Vagina (tissue), 2 donors: Measurements from ENCODE around the gene GABBR2. TPM values are rescaled to one million over a fixed set of nuclear protein-coding genes. Genes with fewer than 3 reads are reported as not detected.

ENCODE experiments used
- DNase-seq, 2 donors: peaks; one replicate each; pipeline ENCODE4 v3.0.0-alpha.2; 2017; ENCODE audit errors: extremely low spot score in 2 of 2
- H3K27ac ChIP-seq: fragments of 200-600 bp; sonication (generic); one replicate; pipeline ENCODE4 v1.5.1; 2019
- H3K27me3 ChIP-seq: fragments of 200-600 bp; sonication (generic); one replicate; pipeline ENCODE4 v1.5.1; 2019
- H3K36me3 ChIP-seq, 2 donors: fragments of 200-600 bp; sonication (generic); one replicate each; pipeline ENCODE4 v1.5.1; 2017 to 2019
- H3K4me1 ChIP-seq: fragments of 200-600 bp; sonication (generic); one replicate; pipeline ENCODE4 v1.5.1; 2019
- H3K4me3 ChIP-seq, 2 donors: fragments of 200-600 bp; sonication (generic); 1 replicate in 1 of 2; 2 replicates in 1 of 2; pipeline ENCODE4 v1.5.1; 2016 to 2019
- H3K9me3 ChIP-seq: fragments of 200-600 bp; sonication (generic); one replicate; pipeline ENCODE4 v1.5.1; 2019
- CTCF ChIP-seq, 3 experiments: fragments of 450-650 bp in 2 of 3; fragments of 200-600 bp in 1 of 3; sonication (generic) in 1 of 3; IDR thresholded peaks; one replicate each; pipeline ENCODE4 v1.5.1; 2017 to 2019; ENCODE audit warnings: antibody characterized with exemption in 3 of 3, mild to moderate bottlenecking in 2 of 3, moderate library complexity in 2 of 3
- POLR2A ChIP-seq, 2 donors: fragments of 450-650 bp; IDR thresholded peaks; one replicate each; pipeline ENCODE4 v1.6.1; 2017; ENCODE audit warnings: antibody characterized with exemption in 2 of 2, mild to moderate bottlenecking in 2 of 2, moderate library complexity in 2 of 2
- POLR2AphosphoS5 ChIP-seq, 2 donors: sonication (generic); formaldehyde crosslinking; IDR thresholded peaks; one replicate each; pipeline ENCODE4 v1.9.0; 2017; ENCODE audit warnings: antibody characterized with exemption in 2 of 2, mild to moderate bottlenecking in 2 of 2, low read depth in 1 of 2; ENCODE audit not compliant: insufficient read depth in 1 of 2
- intact Hi-C: fragments of 100-400 bp; cut with DNase I; formaldehyde crosslinking; loops from one replicate; pipeline ENCODE4 v1.15.1; 2023
- total RNA-seq: library from RNA; depleted of rRNA; stranded (reverse); fragments of >200 nt; gene quantifications from one replicate; pipeline ENCODE4 v1.2.3, GENCODE V29; 2016

GABBR2 gene
- total RNA-seq, 1 donor from 2014 or later: not detected

- no peaks in the 10 kb centered on the region for H3K36me3 ChIP-seq
- TF ChIP-seq POLR2AphosphoS5 (IDR thresholded peaks at IDR 0.05; ENCODE audit: insufficient read depth in 1 of 2, low read depth in 1 of 2): no peak
- no peak for TF ChIP-seq CTCF (IDR thresholded peaks at IDR 0.05)
- no peak for TF ChIP-seq POLR2A (IDR thresholded peaks at IDR 0.05)
- no peaks in the 10 kb centered on the region for H3K4me1 ChIP-seq
- no peaks in the 10 kb centered on the region for H3K27me3 ChIP-seq
- intact Hi-C loops: no loop called here
- H3K4me3 ChIP-seq: no peak overlapping the region
- H3K27ac ChIP-seq: no peak overlapping the region
- no peak for DNase-seq
- no peaks in the 10 kb centered on the region for H3K9me3 ChIP-seq
These were observed 30.4 kb downstream of the GABBR2 start for GRCh38 chr9:98678244-98678842.

- Histone ChIP-seq H3K27me3 (no peaks in the 10 kb centered on the region), H3K4me3 (no peak overlapping the region), H3K36me3 (no peaks in the 10 kb centered on the region), H3K4me1 (no peaks in the 10 kb centered on the region), H3K27ac (no peak overlapping the region), H3K9me3 (no peaks in the 10 kb centered on the region)
- intact Hi-C loops: no loop called here
- no peak for DNase-seq
- TF ChIP-seq POLR2AphosphoS5 (IDR thresholded peaks at IDR 0.05; ENCODE audit: insufficient read depth in 1 of 2, low read depth in 1 of 2): no peak
- no peak for TF ChIP-seq CTCF (IDR thresholded peaks at IDR 0.05)
- no peak for TF ChIP-seq POLR2A (IDR thresholded peaks at IDR 0.05)
These were observed 35.1 kb downstream of the GABBR2 start for GRCh38 chr9:98673681-98674080.

- no peak overlapping the region for H3K4me3 ChIP-seq
- DNase-seq: no peak
- no peaks in the 10 kb centered on the region for H3K4me1 ChIP-seq
- intact Hi-C loops: no loop called here
- TF ChIP-seq POLR2A (IDR thresholded peaks at IDR 0.05) (no peak), CTCF (IDR thresholded peaks at IDR 0.05) (no peak), POLR2AphosphoS5 (IDR thresholded peaks at IDR 0.05; ENCODE audit: insufficient read depth in 1 of 2, low read depth in 1 of 2) (no peak)
- no peaks in the 10 kb centered on the region for H3K9me3 ChIP-seq
- H3K36me3 ChIP-seq: no peaks in the 10 kb centered on the region
- no peak overlapping the region for H3K27ac ChIP-seq
- no peaks in the 10 kb centered on the region for H3K27me3 ChIP-seq
These were observed 41.6 kb downstream of the GABBR2 start for GRCh38 chr9:98667005-98667640.

- Histone ChIP-seq H3K27me3 (no peaks in the 10 kb centered on the region), H3K36me3 (no peaks in the 10 kb centered on the region), H3K4me1 (no peaks in the 10 kb centered on the region), H3K4me3 (no peak overlapping the region), H3K9me3 (no peaks in the 10 kb centered on the region), H3K27ac (no peak overlapping the region)
- intact Hi-C loops: no loop called here
- DNase-seq: no peak
- TF ChIP-seq POLR2A (IDR thresholded peaks at IDR 0.05): no peak
- no peak for TF ChIP-seq POLR2AphosphoS5 (IDR thresholded peaks at IDR 0.05; ENCODE audit: insufficient read depth in 1 of 2, low read depth in 1 of 2)
- TF ChIP-seq CTCF (IDR thresholded peaks at IDR 0.05): no peak
These were observed 43.2 kb downstream of the GABBR2 start for GRCh38 chr9:98665501-98665900.

GRCh38 chr9:98660541-98660940, 48.2 kb downstream of the GABBR2 start:
- Histone ChIP-seq H3K36me3 (no peaks in the 10 kb centered on the region), H3K9me3 (no peaks in the 10 kb centered on the region), H3K27me3 (no peaks in the 10 kb centered on the region), H3K4me1 (no peaks in the 10 kb centered on the region), H3K27ac (no peak overlapping the region), H3K4me3 (no peak overlapping the region)
- TF ChIP-seq CTCF (IDR thresholded peaks at IDR 0.05) (no peak), POLR2AphosphoS5 (IDR thresholded peaks at IDR 0.05; ENCODE audit: insufficient read depth in 1 of 2, low read depth in 1 of 2) (no peak), POLR2A (IDR thresholded peaks at IDR 0.05) (no peak)
- intact Hi-C loops: no loop called here
- no peak for DNase-seq
